ENCODE data around the gene NSMCE4A. TPM values are rescaled to one million over a fixed set of nuclear protein-coding genes. Genes with fewer than 3 reads are reported as not detected.

The NSMCE4A gene
- total and polyA plus RNA-seq, 2 of the 4 experiments (the other 2 are of a cell fraction) = 13.4 to 33.2 TPM

- H3K14ac ChIP-seq (replicated peaks; ENCODE audit: low read depth, low read length) = no peak overlapping the region
- dilution Hi-C loops (cut with HindIII; ENCODE audit: low sequenced_read_pairs, unreplicated experiment) (no loop called here), in situ Hi-C loops (cut with MboI; ENCODE audit: low sequenced_read_pairs) (no loop called here), intact Hi-C loops (cut with micrococcal nuclease) (no loop called here)
- H2BK20ac ChIP-seq (ENCODE audit: low read depth, low read length) = no peak overlapping the region
- DNase-seq (no peak), ATAC-seq (ENCODE audit: low read depth) (no peak)
- ChIA-PET POLR2A (ENCODE audit: unreplicated experiment) (no interaction called here), CTCF (no interaction called here)
- H2AK9ac ChIP-seq (replicated peaks; ENCODE audit: low read depth, low read length, poor library complexity) = no peak overlapping the region
- H4K20me1 ChIP-seq (ENCODE audit: insufficient read depth, low read length) = no peaks in the 10 kb centered on the region
- H3K9me1 ChIP-seq (ENCODE audit: insufficient read depth, low read length) = no peaks in the 10 kb centered on the region
- H3K27me3 ChIP-seq (ENCODE audit: control insufficient read depth, insufficient read depth, low read length) = no peaks in the 10 kb centered on the region
- no peak overlapping the region for H2AFZ ChIP-seq (replicated peaks; ENCODE audit: low read length, poor library complexity)
- H2BK5ac ChIP-seq (ENCODE audit: low read depth, low read length, poor library complexity, severe bottlenecking) = no peak overlapping the region
- no peaks in the 10 kb centered on the region for H3K36me3 ChIP-seq (ENCODE audit: control insufficient read depth, insufficient read depth, low read length)
- H3K4me1 ChIP-seq (ENCODE audit: control insufficient read depth, insufficient read depth, low read length) = no peaks in the 10 kb centered on the region
- H3K79me1 ChIP-seq (ENCODE audit: low read depth in 1 of 2, low read length in 2 of 2) = no peaks in the 10 kb centered on the region
- H3K18ac ChIP-seq (ENCODE audit: low read depth, low read length) = no peak overlapping the region
- no CpG with 5 or more reads among the region's 2 CpGs for WGBS, 2 experiments (ENCODE audit: extremely low coverage in 2 of 2, insufficient read length in 1 of 2)
- H3K9me3 ChIP-seq (ENCODE audit: control insufficient read depth, insufficient read depth, low read length) = peaks cover 7% of the 10 kb centered on the region
- H4K5ac ChIP-seq (ENCODE audit: low read depth, low read length) = no peak overlapping the region
- H3K4me3 ChIP-seq (ENCODE audit: insufficient read depth, low read depth, low read length) = no peak overlapping the region
- no peak overlapping the region for H3K56ac ChIP-seq (ENCODE audit: extremely low read depth, insufficient read depth, low read length)
- no peak overlapping the region for H4K8ac ChIP-seq (ENCODE audit: low read depth in 2 of 2, low read length in 2 of 2)
- TF ChIP-seq CHD1 (IDR thresholded peaks at IDR 0.05; ENCODE audit: low read depth, low read length) (no peak), RFX5 (IDR thresholded peaks at IDR 0.05; ENCODE audit: low read depth, low read length) (no peak), BHLHE40 (IDR thresholded peaks at IDR 0.05; ENCODE audit: low read depth, low read length) (no peak), USF2 (IDR thresholded peaks at IDR 0.05; ENCODE audit: low read depth, low read length) (no peak), RCOR1 (IDR thresholded peaks at IDR 0.05; ENCODE audit: insufficient replicate concordance, low read length) (no peak), CEBPB (IDR thresholded peaks at IDR 0.05; ENCODE audit: low read depth, low read length) (no peak)
- TF ChIP-seq, protein P1, sequence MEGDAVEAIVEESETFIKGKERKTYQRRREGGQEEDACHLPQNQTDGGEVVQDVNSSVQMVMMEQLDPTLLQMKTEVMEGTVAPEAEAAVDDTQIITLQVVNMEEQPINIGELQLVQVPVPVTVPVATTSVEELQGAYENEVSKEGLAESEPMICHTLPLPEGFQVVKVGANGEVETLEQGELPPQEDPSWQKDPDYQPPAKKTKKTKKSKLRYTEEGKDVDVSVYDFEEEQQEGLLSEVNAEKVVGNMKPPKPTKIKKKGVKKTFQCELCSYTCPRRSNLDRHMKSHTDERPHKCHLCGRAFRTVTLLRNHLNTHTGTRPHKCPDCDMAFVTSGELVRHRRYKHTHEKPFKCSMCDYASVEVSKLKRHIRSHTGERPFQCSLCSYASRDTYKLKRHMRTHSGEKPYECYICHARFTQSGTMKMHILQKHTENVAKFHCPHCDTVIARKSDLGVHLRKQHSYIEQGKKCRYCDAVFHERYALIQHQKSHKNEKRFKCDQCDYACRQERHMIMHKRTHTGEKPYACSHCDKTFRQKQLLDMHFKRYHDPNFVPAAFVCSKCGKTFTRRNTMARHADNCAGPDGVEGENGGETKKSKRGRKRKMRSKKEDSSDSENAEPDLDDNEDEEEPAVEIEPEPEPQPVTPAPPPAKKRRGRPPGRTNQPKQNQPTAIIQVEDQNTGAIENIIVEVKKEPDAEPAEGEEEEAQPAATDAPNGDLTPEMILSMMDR (conservative IDR thresholded peaks at IDR 0.05; ENCODE audit: low read depth, low read length) = no peak
- H2BK120ac ChIP-seq (ENCODE audit: low read depth, low read length) = no peak overlapping the region
- no peak overlapping the region for H4K91ac ChIP-seq (ENCODE audit: insufficient read depth, low read depth, low read length)
- H3K27ac ChIP-seq (ENCODE audit: insufficient read depth, low read length) = no peak overlapping the region
- no peak overlapping the region for H3K23ac ChIP-seq (ENCODE audit: low read depth, low read length)
- no peak overlapping the region for H3K4me2 ChIP-seq (ENCODE audit: low read depth, low read length)
- H3K4ac ChIP-seq (ENCODE audit: low read depth, low read length) = no peak overlapping the region
- BruUV-seq (replicated peaks) = no TSS peak
- no peak overlapping the region for H3K9ac ChIP-seq (ENCODE audit: low read depth, low read length)
- H2AK5ac ChIP-seq (ENCODE audit: low read depth, low read length) = no peak overlapping the region
- no peak overlapping the region for H2BK15ac ChIP-seq (ENCODE audit: low read depth, low read length)
These were observed 6.3 kb upstream of the NSMCE4A start for GRCh38 chr10:121981346-121981745.

Measured in IMR-90 (cell line).